ENCODE results near the gene C7orf33. TPM values are rescaled to one million over a fixed set of nuclear protein-coding genes. Genes with fewer than 3 reads are reported as not detected.

C7orf33 gene
- total and polyA plus RNA-seq, 2 of the 8 experiments (the other 6 are each of a cell fraction or from before 2014, with no cell fraction given): not detected

GRCh38 chr7:148545932-148546331, 44.6 kb upstream of the C7orf33 start:
- H3K79me2 ChIP-seq (ENCODE audit: control insufficient read depth in 1 of 2, insufficient read depth in 2 of 2, low read length in 2 of 2): no peaks in the 10 kb centered on the region
- H4K5ac ChIP-seq (ENCODE audit: insufficient read length, low read depth, low read length): no peak overlapping the region
- no peak overlapping the region for H2BK15ac ChIP-seq (ENCODE audit: low read length)
- no peak overlapping the region for H2BK120ac ChIP-seq (replicated peaks; ENCODE audit: low read depth, low read length)
- H3K4ac ChIP-seq (replicated peaks; ENCODE audit: insufficient read length, low read depth, low read length): no peak overlapping the region
- H3K4me1 ChIP-seq (replicated peaks in 1 of 4; ENCODE audit: control insufficient read depth in 3 of 4, insufficient read depth in 4 of 4, low read length in 3 of 4): no peaks in the 10 kb centered on the region
- CTCF ChIA-PET (ENCODE audit: partially characterized antibody): no interaction called here
- H2BK20ac ChIP-seq (ENCODE audit: low read length): no peak overlapping the region
- H3K23ac ChIP-seq (ENCODE audit: insufficient read length): no peak overlapping the region
- WGBS, 2 experiments (ENCODE audit: extremely low coverage in 1 of 2, insufficient coverage in 1 of 2, insufficient read length in 1 of 2, insufficient replicate concordance in 2 of 2, low coverage in 1 of 2, low lambda C conversion rate in 2 of 2, missing lambda C conversion rate in 1 of 2): 89% methylated on average over 4 of the region's 4 CpGs; no CpG with 5 or more reads in 1 of the 2 experiments
- no peak overlapping the region for H2BK12ac ChIP-seq (ENCODE audit: low read depth, low read length)
- TF ChIP-seq TEAD4 (IDR thresholded peaks at IDR 0.05; ENCODE audit: low read depth, low read length) (no peak), KDM5A (IDR thresholded peaks at IDR 0.05; ENCODE audit: low read length) (no peak), ASH2L (IDR thresholded peaks at IDR 0.05; ENCODE audit: low read length) (no peak), CBX8 (IDR thresholded peaks at IDR 0.05; ENCODE audit: borderline replicate concordance, low read depth, low read length) (no peak), JUN (IDR thresholded peaks at IDR 0.05; ENCODE audit: low read depth, low read length) (no peak), TAF7 (optimal IDR thresholded peaks at IDR 0.05; ENCODE audit: borderline replicate concordance, low read depth, low read length) (no peak)
- H4K20me1 ChIP-seq (replicated peaks in 1 of 2; ENCODE audit: control insufficient read depth in 1 of 2, insufficient read depth in 2 of 2, low read length in 2 of 2): no peaks in the 10 kb centered on the region
- no peak overlapping the region for H2BK5ac ChIP-seq (ENCODE audit: low read depth, low read length)
- H2AK5ac ChIP-seq (ENCODE audit: low read depth, low read length): no peak overlapping the region
- no peak overlapping the region for H4K8ac ChIP-seq (ENCODE audit: extremely low read depth, insufficient read depth, low read length)
- DNase-seq (ENCODE audit: low read depth in 1 of 2, low spot score in 2 of 2): no peak
- peaks cover 2% of the 10 kb centered on the region; the same call in 1 of the 2 replicates for H3K23me2 ChIP-seq (ENCODE audit: low read depth, low read length)
- POLR2A ChIA-PET (ENCODE audit: partially characterized antibody): no interaction called here
- no peak overlapping the region for H3K18ac ChIP-seq (ENCODE audit: extremely low read depth, low read length)
- H3K9me3 ChIP-seq (ENCODE audit: insufficient read depth in 2 of 2, low read depth in 1 of 2, low read length in 1 of 2): no peaks in the 10 kb centered on the region
- H3K56ac ChIP-seq (replicated peaks; ENCODE audit: insufficient read length, low read depth, low read length): no peak overlapping the region
- H3K36me3 ChIP-seq (ENCODE audit: control insufficient read depth in 2 of 4, insufficient read depth in 4 of 4, low read length in 3 of 4): no peaks in the 10 kb centered on the region
- H4K91ac ChIP-seq (replicated peaks; ENCODE audit: insufficient read length, low read length): no peak overlapping the region
- no peak overlapping the region for H3K4me2 ChIP-seq (ENCODE audit: insufficient read depth in 1 of 2, low read depth in 2 of 2, low read length in 2 of 2)
- H3K9ac ChIP-seq (replicated peaks in 1 of 4; ENCODE audit: extremely low read depth in 1 of 4, low read depth in 3 of 4, low read length in 3 of 4): no peak overlapping the region
- no peak overlapping the region for H3K4me3 ChIP-seq (ENCODE audit: extremely low read depth in 1 of 4, insufficient read depth in 2 of 4, low read depth in 3 of 4, low read length in 4 of 4)
- FAIRE-seq: no peak
- H2AFZ ChIP-seq (ENCODE audit: low read length): no peak overlapping the region
- no peak overlapping the region for H3K27ac ChIP-seq (ENCODE audit: low read depth, low read length)
- H3K27me3 ChIP-seq (replicated peaks in 1 of 4; ENCODE audit: control insufficient read depth in 3 of 4, extremely low read depth in 1 of 4, insufficient read depth in 3 of 4, low read length in 3 of 4): no peaks in the 10 kb centered on the region
- H3K14ac ChIP-seq (ENCODE audit: insufficient read length): no peak overlapping the region
- no peaks in the 10 kb centered on the region for H3K79me1 ChIP-seq (ENCODE audit: low read depth, low read length)

All from H1 (cell line).